GM21367 (cell line): ENCODE results near the gene VPS45.
A peak's percentile ranks its signal among the peaks of the same experiment; 100 is the strongest.
"Not testable (repeated sequence)": the region's sequence is repeated elsewhere in the genome, so short reads cannot be mapped to it uniquely, and the experiment has no call there.

Experiments used
- ATAC-seq: cut with Tn5 transposase; IDR thresholded peaks from one replicate; pipeline ENCODE4 v1.9.1; 2021; ENCODE audit not compliant: unreplicated experiment

VPS45 gene

DNA sequence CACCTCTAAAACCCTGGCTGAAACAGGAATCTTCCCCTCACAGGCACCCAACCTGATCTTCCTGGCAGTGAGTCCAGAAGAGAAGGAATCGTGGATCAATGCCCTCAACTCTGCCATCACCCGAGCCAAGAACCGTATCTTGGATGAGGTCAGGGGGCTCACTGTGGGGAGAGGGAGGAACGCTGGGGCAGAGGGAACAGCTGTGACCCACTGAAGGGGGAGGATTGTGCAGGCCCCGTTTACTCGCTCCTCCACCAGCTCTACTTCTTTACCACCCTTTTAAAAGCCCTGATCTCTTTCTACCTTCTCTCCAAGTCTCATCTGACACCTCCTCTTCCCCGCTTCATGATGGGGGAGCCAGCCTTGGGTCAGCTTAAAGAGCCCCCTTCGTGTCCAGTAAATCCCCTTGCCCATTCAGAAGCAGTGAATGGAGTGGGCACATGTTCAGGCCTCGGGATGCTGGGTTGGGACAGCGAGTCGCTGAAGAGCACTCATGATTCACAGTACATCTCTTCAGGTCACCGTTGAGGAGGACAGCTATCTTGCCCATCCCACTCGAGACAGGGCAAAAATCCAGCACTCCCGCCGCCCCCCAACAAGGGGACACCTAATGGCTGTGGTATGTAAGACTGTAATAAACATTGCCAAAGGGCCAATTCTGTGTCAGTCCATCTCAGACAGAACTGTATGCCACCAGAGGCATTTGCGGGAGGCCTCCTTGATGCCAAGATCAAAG lies 89.5 kb downstream of the VPS45 start:
- ATAC-seq = no peak

DNA sequence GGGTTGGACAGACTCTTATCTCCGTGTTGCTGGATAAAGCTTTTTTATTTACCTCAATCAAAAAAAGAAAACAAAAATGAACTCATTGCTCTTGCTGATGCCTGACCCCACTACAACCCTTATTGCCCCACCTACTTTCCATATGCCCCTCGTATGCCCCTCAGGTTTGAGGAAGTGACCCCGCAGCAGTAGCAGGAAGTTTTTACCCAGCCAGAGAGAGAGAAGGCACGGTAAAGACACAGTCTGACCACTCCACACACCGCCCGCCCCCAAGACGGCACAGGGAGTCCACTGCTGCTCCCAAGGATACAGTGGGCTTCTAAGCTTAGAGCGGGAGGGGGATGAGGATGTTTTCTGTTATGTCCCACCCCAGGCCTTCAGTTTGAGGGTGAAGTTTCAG lies 92.0 kb downstream of the VPS45 start:
- ATAC-seq = no peak

DNA sequence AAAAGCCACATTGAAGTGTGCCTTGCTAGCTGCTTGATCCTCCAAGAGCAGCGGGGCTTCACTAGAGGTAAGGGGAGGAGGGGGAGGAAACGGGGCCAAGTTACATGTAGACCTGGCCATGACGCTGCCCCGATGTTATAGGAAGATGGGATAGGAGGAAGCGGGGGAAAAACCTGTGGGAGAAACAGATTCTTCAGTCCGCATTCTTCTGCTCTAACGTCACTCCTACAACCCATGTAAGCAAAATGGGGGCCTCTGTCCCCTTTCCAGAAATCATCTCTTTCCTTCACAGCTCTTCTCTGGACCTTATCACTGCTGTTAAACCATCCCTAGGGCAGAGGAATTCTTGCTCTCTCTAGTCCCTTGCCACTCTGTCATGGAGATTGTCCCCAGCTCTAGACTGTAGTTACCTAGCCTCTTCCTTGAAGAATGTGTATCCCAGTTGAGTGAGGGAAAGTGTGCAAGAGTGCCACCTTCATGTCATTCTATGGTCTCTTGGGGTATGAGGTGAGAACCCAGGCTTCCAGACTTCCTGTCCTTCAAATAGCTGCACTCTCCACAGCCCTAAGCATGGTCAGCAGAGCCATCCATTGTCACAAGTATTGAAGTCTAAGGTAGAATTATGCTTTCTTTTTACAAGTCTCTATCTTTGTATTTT lies 93.5 kb downstream of the VPS45 start:
- ATAC-seq = no peak

DNA sequence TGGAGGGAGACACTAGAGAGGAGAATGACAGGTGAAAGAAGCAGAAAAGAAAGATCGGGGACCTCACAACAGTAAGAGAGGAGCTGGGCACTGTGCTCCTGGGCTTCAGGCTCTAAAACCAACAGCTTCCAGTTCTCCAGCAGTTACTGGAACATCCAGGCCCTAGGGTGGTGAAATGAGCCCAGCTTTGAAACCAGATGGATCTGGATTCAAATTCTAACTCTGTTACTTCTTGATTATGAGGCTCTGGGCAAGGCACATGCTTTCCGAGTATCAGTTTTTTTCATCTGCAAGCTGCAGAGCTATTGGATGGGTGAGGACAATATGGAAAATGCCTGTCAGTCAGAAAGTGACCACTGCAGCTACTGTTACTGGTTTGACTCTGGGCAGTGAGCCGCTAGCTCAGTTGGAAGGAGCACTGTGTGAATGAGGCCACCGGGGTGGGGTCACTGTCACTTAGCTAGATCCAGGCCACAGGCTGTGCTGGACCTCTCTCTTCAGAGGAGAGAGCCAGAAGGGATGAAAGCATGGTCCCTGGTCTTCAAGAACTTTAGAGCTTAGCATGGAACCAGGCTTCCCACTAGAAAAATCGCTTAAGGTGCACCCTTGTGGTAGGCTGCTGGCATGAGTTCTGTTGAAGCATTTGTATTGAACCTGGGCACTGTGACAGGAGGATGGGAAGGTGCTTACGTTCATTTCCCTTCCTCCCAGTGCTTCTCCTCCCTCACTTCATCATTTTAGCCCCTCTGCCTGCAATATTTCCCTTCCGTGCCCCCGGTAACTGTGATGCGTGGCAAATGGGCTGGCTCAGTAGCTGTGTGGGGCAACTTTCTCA lies 94.4 kb downstream of the VPS45 start:
- ATAC-seq = no peak

DNA sequence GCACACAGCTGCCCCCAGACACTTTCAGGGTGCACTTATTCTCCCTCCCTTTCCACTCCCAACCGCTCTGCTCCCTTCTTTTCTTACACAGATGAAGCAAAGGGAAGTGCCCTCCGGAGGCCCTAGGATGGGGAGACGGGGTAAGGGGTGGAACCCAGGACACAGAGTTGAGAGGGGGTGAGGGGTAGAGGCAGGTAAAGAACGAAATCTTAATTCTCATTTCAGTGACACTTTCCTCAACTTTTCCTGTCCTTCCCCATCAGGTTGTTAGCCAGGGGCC lies 94.9 kb downstream of the VPS45 start:
- ATAC-seq = no peak

DNA sequence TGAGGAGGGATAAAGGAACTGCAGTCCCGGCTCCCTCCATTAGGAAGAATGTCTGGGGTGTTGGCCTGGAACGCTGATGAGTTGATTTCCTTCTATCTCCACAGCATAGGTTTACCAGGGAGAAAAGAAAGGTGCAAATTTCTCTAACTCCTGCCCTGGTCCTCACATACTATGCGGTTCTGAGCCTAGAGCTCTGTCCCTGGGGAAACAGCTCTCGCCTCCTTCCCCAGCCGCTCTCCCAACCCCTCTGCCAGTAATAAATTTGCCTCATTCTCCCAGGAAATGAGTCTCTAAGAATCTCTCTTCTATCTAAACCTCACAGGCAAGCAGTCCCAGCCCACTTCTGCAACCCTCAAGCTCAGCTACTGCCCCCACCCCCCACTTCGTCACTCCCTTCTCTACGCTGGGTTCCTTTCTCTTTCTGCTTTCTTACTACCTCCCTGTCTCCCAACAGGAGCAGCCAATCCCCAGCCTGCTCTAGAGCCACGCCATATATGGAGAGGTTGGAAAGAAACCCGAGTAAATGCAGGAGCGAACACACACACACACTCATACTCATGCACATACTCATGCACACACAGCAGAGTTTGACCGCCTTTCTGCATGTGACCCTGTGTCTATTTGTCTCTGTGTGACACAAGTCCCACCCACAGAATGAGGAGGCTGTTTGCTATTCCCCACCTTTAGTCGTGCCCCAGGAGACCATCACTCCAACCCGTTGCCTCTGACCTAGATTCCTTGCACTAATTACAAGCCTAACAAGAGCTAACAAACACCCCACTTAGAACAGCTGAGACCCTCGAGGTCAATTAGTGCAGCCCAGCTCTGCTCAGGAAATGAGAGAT lies 95.5 kb downstream of the VPS45 start:
- peak; percentile 30 for ATAC-seq

DNA sequence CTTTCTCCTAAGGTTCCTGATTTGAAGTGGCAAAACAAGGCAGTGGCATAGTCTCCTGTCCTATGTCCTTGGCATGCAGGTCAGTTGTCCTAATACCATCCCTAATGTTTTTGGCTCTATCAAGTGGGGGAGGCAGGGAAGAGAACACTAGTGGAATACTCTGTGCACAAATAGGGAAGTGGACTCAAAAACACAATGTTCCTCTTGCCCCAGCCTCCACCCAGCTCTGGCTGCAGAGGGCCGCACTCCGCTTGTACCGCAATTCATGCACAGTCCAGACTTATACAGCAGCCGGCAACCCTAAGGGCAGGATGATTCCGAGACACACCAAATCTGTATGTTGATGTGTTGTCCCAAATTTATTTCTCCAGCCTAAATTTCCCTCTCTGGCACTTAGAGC lies 96.6 kb downstream of the VPS45 start:
- ATAC-seq = no peak

DNA sequence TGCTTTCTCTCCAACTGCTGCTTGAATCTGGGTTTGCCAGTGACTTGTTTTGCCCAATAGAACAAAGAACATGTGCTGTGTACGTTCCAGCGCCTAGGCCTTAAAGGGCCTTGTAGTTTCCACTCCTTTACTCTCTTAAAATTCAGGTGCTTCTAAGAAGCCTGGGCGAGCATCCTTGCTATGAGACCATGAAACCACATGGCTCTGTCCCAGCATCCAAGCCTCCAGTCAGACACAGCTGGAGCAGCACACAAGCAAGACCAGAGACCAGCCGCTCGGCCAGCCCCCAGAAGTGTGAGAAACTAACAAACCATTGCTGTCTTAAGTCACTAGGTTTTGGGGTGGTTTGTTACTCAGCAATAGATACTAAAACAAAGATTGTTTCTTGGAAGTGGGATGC lies 97.2 kb downstream of the VPS45 start:
- no peak for ATAC-seq

DNA sequence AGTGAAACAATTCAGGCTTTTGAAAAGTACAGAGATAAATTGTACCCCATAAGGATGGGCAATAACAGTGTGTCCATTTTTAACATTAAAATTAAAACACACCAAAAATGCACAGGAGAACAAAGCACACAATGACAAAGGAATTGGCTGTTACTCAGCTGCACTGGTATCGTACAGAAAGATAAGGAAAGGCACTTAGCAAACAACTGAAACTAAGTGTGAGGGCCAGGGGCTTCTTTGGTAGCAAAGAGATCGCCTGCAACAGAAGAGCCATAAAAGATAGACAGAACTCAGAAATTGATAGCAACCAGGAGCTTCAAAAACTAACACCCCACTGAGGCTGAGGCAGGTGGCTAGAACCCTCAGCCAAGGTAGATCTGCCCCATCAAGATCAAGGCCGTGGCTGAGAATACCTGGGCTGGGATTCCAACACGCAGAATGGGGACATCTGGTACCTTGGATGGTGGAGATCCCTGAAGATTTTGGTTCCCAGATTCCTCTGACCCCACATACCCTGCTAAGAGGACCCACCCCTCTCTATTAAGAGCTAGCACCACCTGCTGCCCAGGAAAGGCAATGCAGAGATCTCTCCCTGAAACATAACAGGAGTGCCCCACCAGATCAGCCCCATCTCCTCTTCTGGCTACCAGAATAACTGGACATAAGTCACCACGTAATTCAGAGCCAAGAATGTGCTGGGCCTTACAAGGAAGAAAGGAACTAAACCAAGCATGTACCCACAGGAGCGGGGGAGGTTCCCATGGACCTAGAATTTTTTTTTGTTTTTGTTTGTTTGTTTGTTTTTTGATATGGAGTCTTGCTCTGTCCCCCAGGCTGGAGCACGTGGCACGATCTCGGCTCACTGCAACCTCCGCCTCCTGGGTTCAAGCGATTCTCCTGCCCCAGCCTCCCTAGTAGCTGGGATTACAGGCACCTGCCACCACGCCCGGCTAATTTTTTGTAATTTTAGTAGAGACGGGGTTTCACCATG lies 98.3 kb downstream of the VPS45 start:
- no peak for ATAC-seq

DNA sequence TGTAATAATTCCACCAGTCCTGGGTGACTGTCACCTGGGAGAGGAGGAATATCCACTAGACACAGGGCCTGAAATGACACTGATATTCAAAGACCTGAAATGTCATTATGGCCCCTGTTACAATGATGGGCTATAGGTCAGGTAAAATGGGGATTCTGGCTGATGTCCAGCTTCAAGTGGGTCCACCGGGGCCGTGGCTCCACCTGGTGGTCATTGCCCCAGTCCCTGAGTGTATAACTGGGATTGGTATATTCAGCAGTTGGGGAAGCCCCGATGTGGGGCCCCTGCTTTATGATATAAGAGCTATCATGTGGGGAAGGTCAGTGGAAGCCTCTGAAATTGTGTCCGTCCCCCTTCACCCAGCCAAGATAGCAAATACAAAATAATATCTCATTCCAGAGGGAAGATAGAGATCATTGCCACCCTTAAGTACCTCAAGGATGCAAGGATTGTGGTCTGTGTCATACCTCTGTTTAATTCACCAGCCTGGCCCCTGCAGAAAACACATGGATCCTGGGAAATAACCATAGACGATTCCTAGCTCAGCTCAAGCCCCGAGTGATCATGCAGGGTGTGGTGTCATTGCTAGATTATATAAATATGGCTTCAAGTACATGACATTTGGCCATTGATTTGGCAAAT lies 101.5 kb downstream of the VPS45 start:
- no peak for ATAC-seq

DNA sequence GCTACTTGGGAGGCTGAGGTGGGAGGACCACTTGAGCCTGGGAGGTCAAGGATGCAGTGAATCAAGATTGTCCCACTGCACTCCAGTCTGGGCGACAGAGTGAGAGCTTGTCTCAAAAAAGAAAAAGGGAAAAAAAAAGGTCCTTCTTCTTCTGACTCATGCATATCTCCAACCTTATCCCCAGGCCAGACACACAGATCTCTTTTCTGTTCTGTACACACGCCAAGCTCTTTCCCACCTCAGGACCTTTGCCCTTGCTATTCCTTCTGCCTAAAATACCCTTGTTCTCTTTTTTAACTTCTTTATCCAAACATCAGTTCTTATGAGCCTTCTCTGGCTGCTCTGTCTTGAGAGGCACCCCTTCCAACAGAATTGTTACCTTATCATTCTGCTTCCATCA lies 104.2 kb downstream of the VPS45 start:
- ATAC-seq = no peak

DNA sequence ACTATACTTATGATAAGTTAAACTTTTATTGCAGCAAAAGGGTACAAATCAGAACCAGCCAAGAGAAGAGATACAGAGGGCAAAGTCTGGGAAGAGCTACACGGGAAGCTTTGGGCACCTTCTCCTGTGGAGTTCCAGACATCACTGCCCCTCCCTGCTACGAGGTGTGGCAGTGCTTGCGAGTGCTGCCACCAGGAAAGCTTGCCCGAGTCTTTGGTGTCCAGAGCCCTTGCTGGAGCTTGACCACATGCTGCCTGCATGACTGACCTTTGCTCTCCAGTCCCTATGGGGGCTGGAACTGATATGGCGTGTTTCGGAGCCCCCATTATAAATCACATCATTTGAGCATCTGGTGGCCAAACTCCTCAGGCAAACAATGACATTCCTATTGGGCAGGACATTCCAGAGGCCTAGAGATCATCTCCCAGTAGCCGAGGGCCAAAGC lies 105.6 kb downstream of the VPS45 start:
- no peak for ATAC-seq

DNA sequence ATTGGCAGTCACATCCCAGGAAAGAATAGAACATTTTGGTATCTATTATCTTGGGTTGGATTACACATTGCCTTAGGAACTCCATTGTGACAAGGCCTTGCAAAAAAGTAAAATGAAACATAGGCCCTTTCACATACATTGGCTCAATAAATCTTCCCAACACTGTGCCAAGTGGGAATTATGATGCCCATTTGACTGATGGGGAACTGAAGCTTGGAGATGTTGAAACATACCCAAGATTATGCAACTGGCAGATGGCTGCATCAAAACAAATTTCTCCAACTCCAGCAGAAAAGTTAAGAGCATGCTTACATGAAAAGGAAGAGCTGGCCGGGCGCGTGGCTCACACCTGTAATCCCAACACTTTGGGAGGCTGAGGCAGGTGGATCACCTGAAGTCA lies 109.0 kb downstream of the VPS45 start:
- no peak for ATAC-seq

DNA sequence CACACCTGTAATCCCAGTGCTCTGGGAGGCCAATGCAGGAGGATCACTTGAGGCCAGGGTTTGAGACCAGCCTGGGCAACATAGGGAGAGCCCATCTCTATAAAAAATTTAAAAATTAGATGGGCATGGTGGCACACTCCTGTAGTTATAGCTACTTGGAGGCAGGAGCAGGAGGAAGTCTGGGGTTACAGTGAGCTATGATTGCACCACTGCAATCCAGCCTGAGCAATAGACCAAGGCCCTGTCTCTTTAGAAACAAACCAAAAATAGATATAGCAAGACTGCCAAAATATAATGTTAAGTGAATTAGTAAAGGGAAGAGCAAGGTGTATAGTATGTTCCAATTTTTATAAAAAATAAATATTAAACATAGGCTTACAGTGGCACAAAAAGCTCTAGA lies 111.0 kb downstream of the VPS45 start:
- ATAC-seq = no peak

DNA sequence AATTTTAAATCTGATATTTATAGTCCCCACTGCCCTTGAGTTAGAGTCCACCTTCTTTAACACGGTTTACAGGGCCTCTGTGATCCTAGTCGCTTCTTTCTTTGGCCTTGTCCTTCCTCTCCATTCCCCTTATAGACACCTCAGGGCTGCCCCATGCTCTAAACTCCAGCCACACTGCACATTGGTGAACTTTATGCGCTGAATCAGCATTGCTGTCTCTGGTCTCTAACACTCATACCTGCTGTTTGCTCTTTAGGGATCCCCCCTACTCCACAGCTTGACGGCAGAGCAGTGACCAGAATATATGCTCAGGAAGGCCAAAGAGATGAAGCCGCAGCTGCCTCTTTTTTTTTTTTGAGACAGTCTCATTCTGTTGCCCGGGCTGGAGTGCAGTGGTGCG lies 112.3 kb downstream of the VPS45 start:
- no peak for ATAC-seq

DNA sequence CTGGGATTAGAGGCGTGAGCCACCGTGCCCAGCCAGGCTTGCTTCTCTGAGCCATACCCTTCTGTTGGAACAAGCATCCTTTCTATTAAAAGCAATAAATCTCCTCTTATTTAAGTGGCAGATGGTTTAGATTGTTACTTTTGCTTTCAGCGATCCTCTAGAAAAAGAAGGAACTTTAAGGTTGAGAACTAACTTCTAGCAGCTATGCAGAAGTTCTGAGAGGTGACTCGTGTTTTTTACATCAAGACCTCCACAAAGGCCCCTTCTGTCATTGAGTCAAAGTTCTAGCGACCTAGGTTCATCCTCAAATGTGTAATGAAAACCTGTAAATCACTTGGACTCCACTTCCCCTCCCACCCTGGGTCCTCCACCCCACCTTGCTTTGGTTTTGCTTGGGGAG lies 112.9 kb downstream of the VPS45 start:
- ATAC-seq = no peak

DNA sequence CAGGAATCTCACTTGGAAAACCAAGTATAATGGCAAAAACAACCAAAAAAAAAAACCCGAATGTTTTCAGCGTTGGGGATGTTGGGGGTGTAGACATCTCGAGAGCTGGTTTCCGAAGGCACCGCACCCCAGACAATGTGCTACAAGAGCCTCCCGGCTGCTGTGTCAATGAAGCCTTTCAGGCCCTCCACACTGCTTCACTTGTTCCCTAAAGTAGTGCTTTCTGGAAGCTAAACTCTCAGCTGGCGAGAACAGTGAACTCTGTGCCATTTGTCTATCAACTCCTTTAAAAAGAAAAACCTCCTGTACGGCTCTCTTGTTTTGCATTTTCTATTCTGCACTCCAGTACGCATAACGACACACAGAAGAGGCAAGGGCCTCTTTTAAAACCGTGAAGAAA lies 114.7 kb downstream of the VPS45 start:
- ATAC-seq = no peak

DNA sequence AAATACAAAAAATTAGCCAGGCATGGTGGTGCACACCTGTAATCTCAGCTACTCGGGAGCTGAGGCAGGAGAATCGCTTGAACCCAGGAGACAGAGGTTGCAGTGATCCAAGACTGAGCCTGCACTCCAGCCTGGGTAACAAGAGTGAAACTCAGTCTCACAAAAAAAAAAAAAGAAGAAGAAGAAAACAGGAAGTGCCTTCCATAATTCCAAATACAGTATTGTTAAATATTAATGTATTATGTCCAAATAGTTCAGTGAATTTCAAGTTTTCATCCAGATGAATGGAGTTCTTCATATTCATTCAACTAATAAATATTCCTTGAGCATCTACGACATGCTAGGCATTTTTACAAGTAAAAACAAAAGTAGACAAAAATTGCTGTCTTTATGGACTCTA lies 115.5 kb downstream of the VPS45 start:
- ATAC-seq = no peak

DNA sequence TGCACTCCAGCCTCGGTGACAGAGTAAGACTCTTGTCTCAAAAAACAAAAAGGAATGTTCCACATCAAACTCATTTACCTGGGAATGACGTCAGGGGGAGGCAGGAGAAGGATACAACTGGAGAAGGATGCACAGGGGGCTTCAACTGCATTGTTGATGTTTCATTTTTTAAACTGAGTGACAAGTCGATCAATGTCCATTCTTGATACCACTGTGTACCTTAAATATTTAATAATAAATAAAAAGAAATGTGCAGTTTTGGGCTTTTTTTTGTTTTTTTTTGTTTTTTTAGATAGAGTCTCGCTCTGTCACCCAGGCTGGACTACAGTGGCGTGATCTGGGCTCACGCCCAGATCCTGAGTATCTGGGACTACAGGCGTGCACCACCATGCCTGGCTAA lies 117.9 kb downstream of the VPS45 start:
- ATAC-seq = no peak

DNA sequence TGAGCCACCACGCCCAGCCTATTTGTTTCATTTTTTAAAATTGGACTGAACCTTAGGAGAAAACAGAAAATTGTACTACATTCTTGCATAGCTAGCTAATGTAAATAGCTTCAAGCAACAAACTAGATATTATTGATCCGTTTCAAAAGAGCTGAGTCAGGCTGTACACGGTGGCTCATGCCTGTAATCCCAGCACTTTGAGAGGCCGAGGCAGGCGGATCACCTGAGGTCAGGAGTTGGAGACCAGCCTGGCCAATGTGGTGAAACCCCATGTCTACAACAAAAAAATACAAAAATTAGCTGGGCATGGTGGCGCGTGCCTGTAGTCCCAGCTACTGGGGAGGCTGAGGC lies 118.8 kb downstream of the VPS45 start:
- not testable (repeated sequence) for ATAC-seq
